ENCODE data around the gene EPHB1. TPM values are rescaled to one million over a fixed set of nuclear protein-coding genes. Genes with fewer than 3 reads are reported as not detected.
A peak's percentile ranks its signal among the peaks of the same experiment; 100 is the strongest.

The EPHB1 gene
- total and polyA plus RNA-seq, 2 of the 13 experiments (the other 11 are each of a cell fraction or from before 2014, with no cell fraction given), result 0.07 to 0.21 TPM

DNA sequence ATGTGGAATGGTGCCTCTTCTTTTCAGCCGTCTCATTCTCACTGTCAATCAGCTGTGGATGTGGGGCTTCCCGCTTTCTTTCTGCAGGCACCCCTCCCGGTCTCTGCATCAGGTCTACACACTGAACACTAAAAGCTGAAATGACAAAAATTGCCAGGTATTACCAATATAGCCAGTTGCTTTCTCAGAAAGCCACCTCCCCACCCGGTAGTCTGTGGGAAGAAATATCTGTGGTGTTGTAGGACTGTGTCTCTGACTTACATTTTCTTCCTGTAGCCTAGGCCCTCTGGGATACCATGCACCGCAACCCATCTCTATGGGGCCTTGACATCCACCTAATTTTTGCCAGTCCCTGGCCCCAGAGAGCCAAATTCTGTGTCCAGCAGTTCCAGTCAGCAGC lies 19.2 kb upstream of the EPHB1 start:
- ATAC-seq (no peak), DNase-seq (ENCODE audit: low spot score) (no peak), FAIRE-seq (no peak)
- Histone ChIP-seq H4K20me1 (ENCODE audit: insufficient read depth, low read length) (no peaks in the 10 kb centered on the region), H3K9ac (ENCODE audit: insufficient read depth, low read depth, low read length) (no peak overlapping the region), H3K4me1 (ENCODE audit: insufficient read depth, low read length) (no peaks in the 10 kb centered on the region), H3K4me2 (ENCODE audit: low read depth, low read length) (no peak overlapping the region), H3K9me3 (ENCODE audit: low read length) (no peaks in the 10 kb centered on the region), H3K27me3 (ENCODE audit: control insufficient read depth in 1 of 2, insufficient read depth in 2 of 2, low read length in 2 of 2) (0 out of 5 replicates have a peak, but pooled peaks cover 0 to 2% of the 10 kb centered on the region in 2 experiments), H2AFZ (ENCODE audit: low read length) (no peak overlapping the region), H3K4me3 (replicated peaks in 1 of 3; ENCODE audit: insufficient read depth in 1 of 3, low read depth in 2 of 3, low read length in 3 of 3) (no peak overlapping the region), H3K36me3 (replicated peaks in 1 of 2; ENCODE audit: control insufficient read depth in 1 of 2, insufficient read depth in 2 of 2, low read length in 2 of 2) (no peaks in the 10 kb centered on the region), H3K27ac (ENCODE audit: extremely low read length, insufficient read depth, low read length) (no peak overlapping the region), H3K79me2 (ENCODE audit: insufficient read depth, low read length) (no peaks in the 10 kb centered on the region)
- CTCF ChIA-PET (ENCODE audit: low intra/inter-chr PET ratio, low total read pairs), result no interaction called here
- intact Hi-C loops (cut with micrococcal nuclease; ENCODE audit: unreplicated experiment) (no loop called here), in situ Hi-C loops (cut with HindIII; ENCODE audit: extremely low pct_ligation_motif_present, low pct_unique_long_range_greater_than_20kb) (no loop called here)
- 14% methylated on average over 5 of the region's 5 CpGs for WGBS (ENCODE audit: low lambda C conversion rate)
- POLR2A ChIA-PET, result no interaction called here
- TF ChIP-seq ZNF431 (CRISPR knock-in tag; IDR thresholded peaks at IDR 0.05; ENCODE audit: borderline replicate concordance, low read depth) (no peak), MAFK (conservative IDR thresholded peaks at IDR 0.05 in 1 of 2, IDR thresholded peaks at IDR 0.05 in 1 of 2; ENCODE audit: low read length in 2 of 2) (0 out of 4 replicates have a peak, but pooled peaks of 1 of the 2 experiments have one; percentile 9)
- TF ChIP-seq, protein P1, sequence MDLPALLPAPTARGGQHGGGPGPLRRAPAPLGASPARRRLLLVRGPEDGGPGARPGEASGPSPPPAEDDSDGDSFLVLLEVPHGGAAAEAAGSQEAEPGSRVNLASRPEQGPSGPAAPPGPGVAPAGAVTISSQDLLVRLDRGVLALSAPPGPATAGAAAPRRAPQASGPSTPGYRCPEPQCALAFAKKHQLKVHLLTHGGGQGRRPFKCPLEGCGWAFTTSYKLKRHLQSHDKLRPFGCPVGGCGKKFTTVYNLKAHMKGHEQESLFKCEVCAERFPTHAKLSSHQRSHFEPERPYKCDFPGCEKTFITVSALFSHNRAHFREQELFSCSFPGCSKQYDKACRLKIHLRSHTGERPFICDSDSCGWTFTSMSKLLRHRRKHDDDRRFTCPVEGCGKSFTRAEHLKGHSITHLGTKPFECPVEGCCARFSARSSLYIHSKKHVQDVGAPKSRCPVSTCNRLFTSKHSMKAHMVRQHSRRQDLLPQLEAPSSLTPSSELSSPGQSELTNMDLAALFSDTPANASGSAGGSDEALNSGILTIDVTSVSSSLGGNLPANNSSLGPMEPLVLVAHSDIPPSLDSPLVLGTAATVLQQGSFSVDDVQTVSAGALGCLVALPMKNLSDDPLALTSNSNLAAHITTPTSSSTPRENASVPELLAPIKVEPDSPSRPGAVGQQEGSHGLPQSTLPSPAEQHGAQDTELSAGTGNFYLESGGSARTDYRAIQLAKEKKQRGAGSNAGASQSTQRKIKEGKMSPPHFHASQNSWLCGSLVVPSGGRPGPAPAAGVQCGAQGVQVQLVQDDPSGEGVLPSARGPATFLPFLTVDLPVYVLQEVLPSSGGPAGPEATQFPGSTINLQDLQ (CRISPR knock-in tag; IDR thresholded peaks at IDR 0.05), result no peak
- no TSS peak for BruUV-seq (replicated peaks)

DNA sequence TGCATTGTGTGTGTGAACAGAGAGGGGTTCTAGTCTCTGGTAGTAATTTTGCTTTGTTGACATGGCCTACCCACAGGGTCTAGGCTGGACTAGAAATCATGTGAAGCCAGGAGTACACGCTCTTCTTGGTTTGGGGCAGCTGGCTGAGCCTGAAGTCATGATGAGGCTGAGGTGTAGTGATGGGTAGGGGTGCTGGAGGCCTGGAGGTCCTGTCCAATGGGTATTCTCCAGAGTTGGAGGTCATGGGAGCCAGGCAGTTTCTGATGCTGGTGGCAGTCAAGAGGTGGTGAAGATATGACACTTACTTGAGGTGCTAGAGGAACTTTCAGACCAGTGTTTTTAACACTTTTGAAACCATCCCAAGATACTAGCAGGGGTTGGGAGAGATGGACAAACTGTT lies 18.5 kb upstream of the EPHB1 start:
- DNase-seq (ENCODE audit: low spot score) (no peak), ATAC-seq (no peak), FAIRE-seq (no peak)
- in situ Hi-C loops (cut with HindIII; ENCODE audit: extremely low pct_ligation_motif_present, low pct_unique_long_range_greater_than_20kb), result no loop called here
- ChIA-PET CTCF (ENCODE audit: low intra/inter-chr PET ratio, low total read pairs) (no interaction called here), POLR2A (no interaction called here)
- no peaks in the 10 kb centered on the region for H3K4me1 ChIP-seq (ENCODE audit: insufficient read depth, low read length)
- intact Hi-C loops (cut with micrococcal nuclease; ENCODE audit: unreplicated experiment), result no loop called here
- no peaks in the 10 kb centered on the region for H3K79me2 ChIP-seq (ENCODE audit: insufficient read depth, low read length)
- no peaks in the 10 kb centered on the region for H3K36me3 ChIP-seq (replicated peaks in 1 of 2; ENCODE audit: control insufficient read depth in 1 of 2, insufficient read depth in 2 of 2, low read length in 2 of 2)
- no TSS peak for BruUV-seq (replicated peaks)
- H3K27ac ChIP-seq (ENCODE audit: extremely low read length, insufficient read depth, low read length), result no peak overlapping the region
- no peak overlapping the region for H2AFZ ChIP-seq (ENCODE audit: low read length)
- 0 out of 5 replicates have a peak, but pooled peaks cover 0 to 2% of the 10 kb centered on the region in 2 experiments for H3K27me3 ChIP-seq (ENCODE audit: control insufficient read depth in 1 of 2, insufficient read depth in 2 of 2, low read length in 2 of 2)
- no peak overlapping the region for H3K4me2 ChIP-seq (ENCODE audit: low read depth, low read length)
- H3K9me3 ChIP-seq (ENCODE audit: low read length), result no peaks in the 10 kb centered on the region
- no peak overlapping the region for H3K4me3 ChIP-seq (replicated peaks in 1 of 3; ENCODE audit: insufficient read depth in 1 of 3, low read depth in 2 of 3, low read length in 3 of 3)
- H4K20me1 ChIP-seq (ENCODE audit: insufficient read depth, low read length), result no peaks in the 10 kb centered on the region
- 0% methylated on average over 1 of the region's 1 CpG for WGBS (ENCODE audit: low lambda C conversion rate)
- no peak overlapping the region for H3K9ac ChIP-seq (ENCODE audit: insufficient read depth, low read depth, low read length)
- TF ChIP-seq, protein P2, sequence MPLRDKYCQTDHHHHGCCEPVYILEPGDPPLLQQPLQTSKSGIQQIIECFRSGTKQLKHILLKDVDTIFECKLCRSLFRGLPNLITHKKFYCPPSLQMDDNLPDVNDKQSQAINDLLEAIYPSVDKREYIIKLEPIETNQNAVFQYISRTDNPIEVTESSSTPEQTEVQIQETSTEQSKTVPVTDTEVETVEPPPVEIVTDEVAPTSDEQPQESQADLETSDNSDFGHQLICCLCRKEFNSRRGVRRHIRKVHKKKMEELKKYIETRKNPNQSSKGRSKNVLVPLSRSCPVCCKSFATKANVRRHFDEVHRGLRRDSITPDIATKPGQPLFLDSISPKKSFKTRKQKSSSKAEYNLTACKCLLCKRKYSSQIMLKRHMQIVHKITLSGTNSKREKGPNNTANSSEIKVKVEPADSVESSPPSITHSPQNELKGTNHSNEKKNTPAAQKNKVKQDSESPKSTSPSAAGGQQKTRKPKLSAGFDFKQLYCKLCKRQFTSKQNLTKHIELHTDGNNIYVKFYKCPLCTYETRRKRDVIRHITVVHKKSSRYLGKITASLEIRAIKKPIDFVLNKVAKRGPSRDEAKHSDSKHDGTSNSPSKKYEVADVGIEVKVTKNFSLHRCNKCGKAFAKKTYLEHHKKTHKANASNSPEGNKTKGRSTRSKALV (CRISPR knock-in tag; IDR thresholded peaks at IDR 0.05), result no peak
- TF ChIP-seq, protein P3, sequence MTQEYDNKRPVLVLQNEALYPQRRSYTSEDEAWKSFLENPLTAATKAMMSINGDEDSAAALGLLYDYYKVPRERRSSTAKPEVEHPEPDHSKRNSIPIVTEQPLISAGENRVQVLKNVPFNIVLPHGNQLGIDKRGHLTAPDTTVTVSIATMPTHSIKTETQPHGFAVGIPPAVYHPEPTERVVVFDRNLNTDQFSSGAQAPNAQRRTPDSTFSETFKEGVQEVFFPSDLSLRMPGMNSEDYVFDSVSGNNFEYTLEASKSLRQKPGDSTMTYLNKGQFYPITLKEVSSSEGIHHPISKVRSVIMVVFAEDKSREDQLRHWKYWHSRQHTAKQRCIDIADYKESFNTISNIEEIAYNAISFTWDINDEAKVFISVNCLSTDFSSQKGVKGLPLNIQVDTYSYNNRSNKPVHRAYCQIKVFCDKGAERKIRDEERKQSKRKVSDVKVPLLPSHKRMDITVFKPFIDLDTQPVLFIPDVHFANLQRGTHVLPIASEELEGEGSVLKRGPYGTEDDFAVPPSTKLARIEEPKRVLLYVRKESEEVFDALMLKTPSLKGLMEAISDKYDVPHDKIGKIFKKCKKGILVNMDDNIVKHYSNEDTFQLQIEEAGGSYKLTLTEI (CRISPR knock-in tag; conservative IDR thresholded peaks at IDR 0.05), result no peak
- TF ChIP-seq, protein P4, sequence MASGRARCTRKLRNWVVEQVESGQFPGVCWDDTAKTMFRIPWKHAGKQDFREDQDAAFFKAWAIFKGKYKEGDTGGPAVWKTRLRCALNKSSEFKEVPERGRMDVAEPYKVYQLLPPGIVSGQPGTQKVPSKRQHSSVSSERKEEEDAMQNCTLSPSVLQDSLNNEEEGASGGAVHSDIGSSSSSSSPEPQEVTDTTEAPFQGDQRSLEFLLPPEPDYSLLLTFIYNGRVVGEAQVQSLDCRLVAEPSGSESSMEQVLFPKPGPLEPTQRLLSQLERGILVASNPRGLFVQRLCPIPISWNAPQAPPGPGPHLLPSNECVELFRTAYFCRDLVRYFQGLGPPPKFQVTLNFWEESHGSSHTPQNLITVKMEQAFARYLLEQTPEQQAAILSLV (CRISPR knock-in tag; IDR thresholded peaks at IDR 0.05; ENCODE audit: borderline replicate concordance), result no peak
- TF ChIP-seq REL (CRISPR knock-in tag; conservative IDR thresholded peaks at IDR 0.05) (no peak), MIER2 (CRISPR knock-in tag; IDR thresholded peaks at IDR 0.05) (no peak)
